HL-60/S4 treated with retinoic acid at 250 ng/mL for 4 days and 3 days (cell line): ENCODE data around the gene C1GALT1C1L.
"Not testable (repeated sequence)": the region's sequence is repeated elsewhere in the genome, so short reads cannot be mapped to it uniquely, and the experiment has no call there.

Source experiments
- in situ Hi-C: fragments of 300-500 bp; cut with MboI; formaldehyde crosslinking; loops from 2 replicates; pipeline ENCODE4 v1.7.0; 2022; ENCODE audit warnings: low sequenced_read_pairs

The C1GALT1C1L gene

DNA sequence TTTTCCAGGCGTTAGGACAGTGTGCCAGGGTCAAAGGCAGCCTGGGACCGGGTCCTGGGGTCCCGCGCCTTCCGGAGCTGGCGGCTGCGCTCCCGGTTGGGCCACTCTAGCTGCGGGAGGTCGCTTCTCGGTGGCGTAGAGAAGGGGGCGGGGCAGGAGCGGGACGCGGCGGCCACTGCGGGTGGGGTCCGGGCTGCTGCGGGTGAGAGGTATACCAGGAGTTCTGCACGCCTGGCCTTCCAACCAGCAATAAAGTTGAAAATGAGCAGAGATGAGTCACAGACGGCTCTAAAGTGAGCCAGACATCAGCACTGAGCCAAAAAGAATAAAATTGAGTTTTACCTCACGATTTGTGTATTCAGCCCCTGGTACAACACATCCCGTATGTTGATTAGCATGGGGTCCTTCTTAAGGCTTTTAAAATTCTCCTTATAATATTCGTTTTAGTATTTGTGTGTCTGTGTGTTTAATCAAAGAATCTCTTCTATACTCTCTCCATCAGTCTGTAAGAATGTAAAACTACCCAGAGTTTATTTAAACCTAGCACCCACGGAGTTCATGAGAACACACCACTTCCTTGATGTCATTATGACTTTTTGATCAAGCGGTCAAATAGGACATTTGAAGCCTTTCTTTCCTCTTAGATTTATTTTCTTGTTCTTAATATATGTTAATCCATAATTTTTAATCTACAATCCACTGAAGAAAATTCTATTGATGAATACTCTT, at the start of gene C1GALT1C1L:
Gene C1GALT1C1L (minus strand): TSS at position 108 of the 729 bp plus-strand sequence. CDS start 107 bp downstream, at position 1.
- in situ Hi-C loops, result no loop called here

DNA sequence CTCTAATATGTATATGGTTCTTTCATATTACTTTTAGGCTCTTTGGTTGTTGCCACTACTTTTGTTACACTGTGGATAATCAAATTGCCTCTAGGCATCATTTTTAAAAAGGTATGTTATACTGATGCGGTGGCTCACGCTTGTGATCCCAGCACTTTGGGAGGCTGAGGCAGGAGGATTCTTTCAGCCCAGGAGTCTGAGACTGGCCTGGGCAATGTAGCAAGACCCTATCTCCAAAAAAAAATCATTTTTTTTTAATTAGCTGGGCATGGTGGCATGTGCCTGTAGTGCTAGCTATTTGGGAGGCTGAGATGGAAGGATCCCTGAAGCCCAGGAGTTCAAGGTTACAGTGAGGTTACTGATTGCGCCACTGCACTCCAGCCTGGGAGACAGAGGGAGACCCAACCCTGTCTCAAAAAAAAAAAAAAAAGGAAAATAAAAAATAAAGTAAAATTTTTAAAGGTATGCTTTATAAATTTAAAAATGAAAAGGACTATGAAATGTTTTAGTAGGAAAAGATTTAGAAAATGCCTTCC, 49.5 kb upstream of the C1GALT1C1L start:
- in situ Hi-C loops, result no loop called here

DNA sequence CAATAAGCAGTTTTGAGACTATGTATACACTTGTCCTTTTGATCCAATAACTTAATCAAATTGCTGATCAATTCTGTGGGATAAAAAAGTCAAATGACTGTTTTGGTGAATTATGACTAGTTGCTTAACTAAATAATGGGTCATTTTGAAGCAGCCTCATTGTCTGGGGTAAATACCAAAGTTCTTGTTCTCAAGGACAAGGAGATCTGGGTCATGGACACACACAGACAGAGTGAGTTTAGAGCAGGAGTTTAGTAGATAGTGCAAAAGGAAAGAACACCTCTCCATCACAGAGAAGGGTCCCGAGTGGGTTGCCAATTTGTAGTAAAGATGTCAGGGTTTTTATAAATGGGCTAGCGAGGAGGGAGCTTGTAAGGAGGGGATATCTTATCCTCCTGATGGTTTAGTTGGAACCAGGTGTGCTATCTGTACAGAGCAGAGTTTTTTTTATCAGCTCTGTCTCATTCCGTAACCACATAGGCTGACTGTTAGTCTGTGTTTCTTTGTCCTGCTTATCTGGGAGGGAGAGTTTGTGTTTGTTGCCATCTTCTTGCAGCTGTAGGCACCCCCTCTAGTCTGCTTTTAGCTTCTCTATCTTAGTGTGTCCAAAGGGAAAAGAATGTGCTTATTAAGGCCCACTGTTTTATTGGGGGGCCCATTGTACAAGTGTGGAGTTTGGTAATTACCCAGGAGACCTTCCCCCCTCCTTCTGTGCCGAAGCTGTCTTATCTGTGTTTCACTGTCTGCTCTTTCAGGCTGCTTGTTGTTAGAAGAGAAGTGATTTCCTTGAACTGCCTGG, 48.7 kb upstream of the C1GALT1C1L start:
- in situ Hi-C loops, result no loop called here

DNA sequence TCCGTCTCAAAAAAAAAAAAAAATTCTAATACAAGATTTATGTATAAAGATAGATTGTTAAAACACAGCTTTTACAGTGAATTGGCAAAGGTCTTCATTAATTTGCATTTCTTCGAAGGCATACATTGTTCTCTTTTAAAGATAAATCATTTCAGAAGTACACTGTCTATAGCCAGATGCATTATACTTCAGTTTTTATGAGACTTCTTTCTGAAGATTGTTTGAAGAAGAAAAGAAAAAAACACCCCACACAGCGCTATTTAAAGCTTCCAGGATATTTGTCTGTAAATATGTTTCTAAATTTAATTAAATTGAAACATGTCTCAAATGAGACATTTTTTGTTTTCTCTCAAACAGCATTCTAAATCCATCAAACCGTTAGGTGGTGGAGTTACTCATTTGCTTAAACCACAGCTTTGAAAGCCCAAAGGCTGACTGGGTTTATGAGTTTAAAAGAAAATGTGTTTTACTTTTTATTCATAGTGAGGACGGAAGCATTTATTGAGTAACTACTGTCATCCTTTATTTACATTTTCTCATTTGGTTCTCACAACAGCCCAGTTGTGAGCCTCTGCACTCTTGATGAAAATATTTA, 42.4 kb upstream of the C1GALT1C1L start:
- in situ Hi-C loops, result no loop called here

DNA sequence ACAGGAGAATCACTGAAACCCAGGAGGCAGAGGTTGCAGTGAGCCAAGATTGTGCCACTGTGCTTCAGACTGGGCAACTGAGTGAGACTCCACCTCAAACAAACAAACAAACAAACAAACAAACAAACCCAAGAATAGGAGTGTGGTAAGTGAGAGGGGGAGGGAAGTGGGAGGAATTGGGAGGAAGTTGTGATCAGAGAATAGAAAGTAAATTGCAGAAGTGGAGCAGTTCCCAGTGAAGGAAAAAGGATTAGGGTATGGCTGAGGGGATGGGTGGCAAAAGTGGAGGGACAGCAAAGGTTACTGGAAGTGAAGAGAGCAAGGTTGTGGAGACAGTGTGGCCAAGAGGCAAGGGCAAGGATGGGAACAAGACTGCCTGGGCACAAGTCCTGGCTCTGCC, 41.1 kb upstream of the C1GALT1C1L start:
- in situ Hi-C loops, result no loop called here

DNA sequence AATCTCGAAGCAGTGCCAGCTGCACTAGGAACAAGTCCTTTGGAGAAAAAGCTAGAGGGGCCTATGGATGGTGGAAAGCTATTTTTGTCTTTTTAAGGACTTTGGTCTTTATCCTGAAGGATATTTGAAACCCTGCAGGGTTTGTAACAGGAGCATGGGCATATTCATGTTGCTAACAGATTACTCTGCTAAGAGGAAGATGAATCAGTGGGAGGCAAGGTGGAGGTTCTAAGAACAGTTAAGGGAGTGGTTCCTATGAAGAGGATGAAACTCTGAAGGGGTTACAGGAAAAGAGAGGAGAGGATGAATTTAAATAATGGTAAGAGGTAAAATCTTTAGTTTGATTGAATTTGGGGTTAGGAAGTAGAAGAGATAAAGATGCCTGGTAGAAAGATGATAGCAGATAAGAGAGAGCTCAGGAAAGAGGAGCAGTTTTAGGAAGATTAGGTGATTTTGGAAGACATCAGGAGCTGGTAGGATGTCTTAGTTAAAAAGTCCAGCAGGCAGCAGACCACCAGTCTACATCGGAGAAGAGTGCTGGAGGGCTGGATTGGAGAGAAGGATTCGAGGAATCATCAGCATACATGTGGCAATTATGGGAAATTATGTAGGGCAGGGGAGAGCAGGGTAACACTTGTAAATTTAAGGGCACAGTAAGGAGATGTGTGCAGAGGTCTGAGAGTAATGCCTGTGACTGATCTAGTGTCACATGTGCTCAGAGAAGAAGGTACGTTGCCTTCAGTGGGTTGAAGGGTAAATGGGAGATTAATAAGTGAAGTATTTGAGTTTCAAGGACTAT, 39.3 kb upstream of the C1GALT1C1L start:
- in situ Hi-C loops, result no loop called here

DNA sequence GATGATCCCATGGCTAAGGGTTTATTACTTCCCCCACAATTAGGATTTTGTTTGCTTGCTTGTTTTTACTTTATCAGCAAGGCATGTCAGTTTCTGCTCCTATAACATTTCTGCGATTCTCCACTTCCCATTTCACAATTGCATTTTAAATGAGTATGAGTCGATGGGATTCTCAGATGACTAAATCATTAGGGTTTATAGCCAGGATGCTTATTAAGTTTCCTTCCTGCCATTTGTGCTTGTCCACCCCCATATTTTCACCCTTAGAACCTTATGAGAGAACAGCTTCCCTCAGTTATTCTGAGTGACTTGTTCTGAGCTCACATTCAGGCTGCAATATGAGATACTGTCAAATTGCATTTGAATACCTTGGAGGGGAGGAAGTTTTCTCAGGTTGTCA, 37.9 kb upstream of the C1GALT1C1L start:
- in situ Hi-C loops, result no loop called here

DNA sequence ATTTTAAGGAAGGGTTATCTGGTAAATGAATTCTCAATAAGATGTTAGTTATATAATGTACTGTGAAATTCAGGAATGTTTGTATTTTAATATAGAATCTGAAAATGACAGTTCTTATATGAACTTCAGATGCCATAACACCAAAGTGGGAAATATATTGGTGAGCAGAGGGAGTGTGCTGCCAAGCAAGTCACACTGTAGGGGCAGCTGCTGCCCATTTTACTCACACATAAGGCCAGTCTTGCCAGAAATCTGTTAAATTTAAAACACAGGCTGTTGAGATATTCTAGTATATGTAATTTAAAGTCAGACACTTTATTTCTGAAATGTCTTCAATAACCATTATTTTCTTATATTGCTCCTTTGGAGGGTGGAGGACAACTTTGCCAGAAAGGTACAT, 34.6 kb upstream of the C1GALT1C1L start:
- in situ Hi-C loops, result no loop called here

DNA sequence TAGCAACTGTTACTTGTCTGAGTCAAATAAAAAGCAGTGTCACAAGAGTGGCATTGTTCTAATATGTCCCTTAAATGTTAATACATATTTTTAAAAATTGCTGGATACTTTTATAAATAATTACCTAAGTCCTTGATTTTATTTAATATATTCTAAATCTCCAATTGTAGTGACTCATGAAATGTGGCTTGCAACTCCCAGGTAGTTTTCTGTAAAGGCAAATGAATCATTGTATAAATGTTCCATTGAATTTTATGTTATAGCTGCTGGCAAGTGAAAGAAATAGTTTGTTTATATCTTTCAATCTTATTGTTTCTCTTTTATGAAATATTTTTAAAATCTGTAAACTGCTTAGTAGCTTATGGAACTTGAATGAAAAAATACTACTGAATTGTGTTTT, 32.7 kb upstream of the C1GALT1C1L start:
- in situ Hi-C loops, result no loop called here

DNA sequence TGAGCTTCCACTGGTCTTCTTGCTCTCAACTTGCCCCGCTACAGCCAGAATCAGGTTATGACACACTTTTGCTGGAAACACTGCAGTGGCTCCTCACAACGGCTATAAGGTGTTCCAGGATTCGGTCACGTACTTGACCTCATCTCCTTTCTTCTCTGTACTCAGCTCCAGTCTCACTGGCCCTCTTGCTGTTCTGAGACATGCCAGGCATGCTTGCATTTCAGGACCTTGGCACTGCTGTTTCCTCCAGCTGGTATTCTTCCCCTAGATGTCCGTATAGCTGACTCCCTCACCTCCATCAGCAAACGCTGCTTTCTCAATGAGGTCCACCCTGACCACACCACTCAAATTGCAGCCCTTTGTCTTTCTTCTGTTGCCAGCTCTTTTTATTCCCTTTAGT, 31.9 kb upstream of the C1GALT1C1L start:
- in situ Hi-C loops, result no loop called here

DNA sequence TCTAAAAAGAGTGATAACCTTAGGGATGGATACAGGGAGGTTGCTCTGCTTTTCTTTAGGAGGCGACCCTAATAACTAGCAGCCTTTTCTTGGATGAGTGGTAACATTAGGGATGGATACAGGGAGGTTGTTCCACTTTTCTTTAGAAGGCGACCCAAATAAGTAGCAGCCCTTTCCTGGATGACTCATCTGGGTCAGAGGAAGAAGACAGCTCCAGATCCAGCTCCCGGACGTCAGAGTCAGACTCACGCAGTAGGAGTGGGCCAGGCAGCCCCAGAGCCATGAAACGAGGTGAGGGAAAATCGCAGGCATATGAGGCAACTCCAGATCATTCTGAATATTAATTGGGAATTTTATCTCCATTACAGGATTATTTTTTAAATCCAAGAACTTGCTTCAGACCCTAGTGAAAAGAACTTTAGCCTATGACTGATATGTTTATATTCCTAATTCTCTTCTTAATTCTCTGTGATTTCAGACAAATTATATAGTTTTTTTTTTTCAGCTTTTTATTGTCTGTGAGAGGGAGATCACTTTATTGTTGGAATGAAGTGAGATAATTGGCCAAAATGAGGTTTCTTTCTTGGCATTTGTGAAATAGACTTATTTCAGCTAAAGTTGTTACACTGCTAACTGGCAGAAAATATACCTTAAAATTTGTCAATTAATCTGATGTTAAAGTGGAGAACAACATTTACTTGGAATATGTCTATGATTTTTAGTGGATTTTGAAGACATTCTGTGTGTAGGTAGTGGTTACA, 31.2 kb upstream of the C1GALT1C1L start:
- in situ Hi-C loops, result no loop called here

DNA sequence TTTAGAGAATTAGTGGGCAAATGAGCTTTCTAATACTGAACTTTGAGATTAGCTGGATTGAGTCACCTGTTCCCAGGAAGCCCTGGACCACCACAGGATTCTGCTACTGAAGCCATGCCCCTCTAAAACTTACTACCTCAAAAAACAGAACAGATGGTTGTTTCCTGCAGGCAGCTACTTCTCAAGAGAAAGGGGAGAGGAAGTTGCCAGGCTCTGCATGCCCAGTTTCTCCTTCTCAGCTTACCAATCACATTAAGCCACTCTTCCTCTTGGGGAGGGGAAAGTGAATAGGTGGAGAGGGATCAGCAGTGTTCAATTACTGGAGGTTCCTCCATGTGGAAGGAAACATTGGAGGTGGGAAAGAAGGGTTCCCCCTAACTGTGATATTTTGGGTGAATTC, 24.9 kb upstream of the C1GALT1C1L start:
- in situ Hi-C loops, result no loop called here

DNA sequence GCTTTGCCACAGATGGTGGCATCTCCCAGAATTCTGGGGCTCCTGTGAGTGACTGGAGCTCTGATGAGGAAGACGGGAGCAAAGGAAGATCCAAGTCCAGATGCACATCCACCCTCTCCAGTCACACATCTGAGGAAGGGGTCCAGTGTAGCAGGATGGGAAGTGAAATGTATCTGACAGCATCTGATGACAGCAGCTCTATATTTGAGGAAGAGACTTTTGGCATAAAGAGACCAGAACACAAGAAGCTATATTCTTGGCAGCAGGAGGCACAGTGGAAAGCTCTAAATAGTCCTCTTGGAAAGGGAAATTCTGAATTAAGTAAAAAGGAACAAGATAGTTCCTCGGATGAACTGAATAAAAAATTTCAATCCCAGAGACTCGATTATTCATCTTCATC, 23.5 kb upstream of the C1GALT1C1L start:
- in situ Hi-C loops, result no loop called here

DNA sequence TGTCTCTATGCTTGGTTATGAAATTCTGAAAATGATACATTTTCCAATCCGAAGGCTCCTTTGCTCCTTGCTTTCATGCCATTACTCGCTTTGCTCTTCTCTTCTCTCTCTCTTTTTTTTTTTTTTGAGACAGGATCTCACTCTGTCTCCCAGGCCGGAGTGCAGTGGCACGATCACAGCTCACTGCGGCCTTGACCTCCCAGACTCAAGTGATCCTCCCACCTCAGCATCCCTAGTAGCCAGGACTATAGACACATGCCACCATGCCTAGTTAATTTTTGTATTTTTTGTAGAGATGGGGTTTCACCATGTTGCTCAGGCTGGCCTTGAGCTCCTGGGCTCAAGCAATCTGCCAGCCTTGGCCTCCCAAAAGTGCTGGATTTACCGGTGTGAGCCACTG, 21.9 kb upstream of the C1GALT1C1L start:
- in situ Hi-C loops, result not testable (repeated sequence)

DNA sequence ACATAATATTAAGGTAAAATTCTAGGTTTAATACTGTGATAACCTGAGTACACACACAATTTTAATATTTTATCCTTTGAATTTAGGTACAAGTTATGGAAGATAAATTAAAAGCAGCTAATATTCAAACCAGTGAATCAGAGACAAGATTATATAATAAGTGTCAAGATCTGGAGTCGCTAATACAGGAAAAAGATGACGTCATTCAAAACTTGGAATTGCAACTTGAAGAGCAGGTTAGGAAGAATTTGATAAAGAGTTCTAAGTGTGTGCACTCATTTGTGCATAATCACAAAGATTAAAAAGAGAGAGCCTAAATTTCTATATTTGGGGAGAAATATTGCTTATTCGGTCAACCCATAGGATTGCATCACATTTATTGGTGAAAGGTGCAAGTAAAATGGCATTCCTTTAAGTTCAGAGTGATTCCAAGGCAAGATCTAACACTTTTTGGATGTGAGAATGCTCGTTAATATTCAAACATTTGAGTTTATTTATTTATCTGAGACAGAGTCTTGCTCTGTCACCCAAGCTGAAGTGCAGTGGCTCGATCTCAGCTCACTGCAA, 16.3 kb upstream of the C1GALT1C1L start:
- in situ Hi-C loops, result no loop called here

DNA sequence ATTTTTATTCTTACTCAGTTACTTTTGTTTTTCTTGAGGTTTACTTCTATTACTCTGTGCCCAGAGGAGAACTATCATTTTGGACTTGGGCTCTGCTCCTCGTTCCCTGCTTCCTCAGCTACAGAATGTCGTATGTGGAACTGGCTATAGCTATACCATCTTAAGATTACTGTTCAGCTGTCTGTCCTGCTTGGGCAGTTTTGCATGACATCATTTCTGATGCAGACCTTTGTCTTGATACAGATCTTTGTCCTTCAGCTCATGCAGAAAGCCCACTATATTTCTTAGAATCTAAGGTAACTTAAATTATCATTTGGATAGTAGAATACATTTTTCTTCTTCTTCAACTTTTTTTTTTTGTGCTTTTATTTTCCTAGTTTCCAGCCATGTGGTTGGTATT, 13.8 kb upstream of the C1GALT1C1L start:
- in situ Hi-C loops, result no loop called here

DNA sequence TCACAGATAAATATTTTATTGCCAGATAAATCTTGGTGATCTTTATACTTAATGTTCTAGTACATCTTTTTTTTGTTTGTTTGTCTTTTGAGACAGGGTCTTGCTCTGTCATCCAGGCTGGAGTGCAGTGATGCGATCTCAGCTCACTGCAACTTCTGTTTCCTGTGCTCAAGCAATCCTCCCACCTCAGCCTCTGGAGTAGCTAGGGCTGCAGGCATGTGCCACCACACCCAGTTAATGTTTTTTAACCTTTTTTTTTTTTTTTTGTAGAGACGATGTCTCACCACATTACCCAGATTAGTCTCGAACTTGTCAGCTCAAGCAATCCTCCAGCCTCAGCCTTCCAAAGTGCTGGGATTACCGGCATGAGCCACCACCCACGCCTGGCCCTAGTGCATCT, 9.1 kb upstream of the C1GALT1C1L start:
- in situ Hi-C loops, result no loop called here

DNA sequence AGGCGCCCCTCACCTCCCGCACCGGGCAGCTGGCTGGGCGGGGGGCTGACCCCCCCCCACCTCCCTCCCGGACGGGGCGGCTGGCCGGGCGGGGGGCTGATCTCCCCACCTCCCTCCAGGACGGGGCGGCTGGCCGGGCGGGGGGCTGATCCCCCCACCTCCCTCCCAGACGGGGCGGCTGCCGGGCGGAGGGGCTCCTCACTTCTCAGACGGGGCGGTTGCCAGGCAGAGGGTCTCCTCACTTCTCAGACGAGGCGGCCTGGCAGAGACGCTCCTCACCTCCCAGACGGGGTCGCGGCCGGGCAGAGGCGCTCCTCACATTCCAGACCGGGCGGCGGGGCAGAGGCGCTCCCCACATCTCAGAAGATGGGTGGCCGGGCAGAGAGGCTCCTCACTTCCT, 1.6 kb upstream of the C1GALT1C1L start:
- in situ Hi-C loops, result not testable (repeated sequence)

DNA sequence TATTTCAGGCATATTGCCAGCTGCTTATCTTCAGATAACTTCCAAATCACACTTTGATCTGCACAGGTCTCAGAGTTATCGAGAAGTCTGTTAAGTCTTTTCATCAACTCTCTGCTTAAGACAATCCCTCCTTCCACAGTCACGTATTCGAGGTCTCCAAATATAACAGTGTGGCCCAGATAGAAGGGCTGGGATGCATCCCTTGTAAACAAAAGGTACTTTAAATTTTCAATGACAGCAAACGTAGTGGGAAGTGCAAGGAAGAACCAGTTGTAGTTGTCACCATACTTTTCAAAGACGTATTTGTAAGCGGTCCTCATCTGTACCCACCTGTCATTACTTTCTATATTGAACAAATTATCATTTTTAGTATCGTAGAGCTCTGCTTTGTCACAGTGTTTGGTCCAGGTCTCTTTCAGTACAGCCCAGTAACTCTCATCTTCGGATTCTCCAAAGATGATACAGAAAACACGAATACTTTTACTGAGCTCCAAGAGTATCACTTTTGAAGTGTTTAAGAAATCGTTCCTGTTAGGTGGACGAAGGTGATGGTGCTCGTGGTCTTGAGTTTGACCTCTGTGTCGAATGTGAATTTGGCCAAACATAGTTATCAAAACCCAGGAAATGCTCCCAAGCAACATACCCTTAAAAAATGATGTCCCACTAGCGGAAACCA, 445 bp downstream of the C1GALT1C1L start:
- in situ Hi-C loops, result no loop called here
